ENCODE data around the gene CCDC97.

DNA sequence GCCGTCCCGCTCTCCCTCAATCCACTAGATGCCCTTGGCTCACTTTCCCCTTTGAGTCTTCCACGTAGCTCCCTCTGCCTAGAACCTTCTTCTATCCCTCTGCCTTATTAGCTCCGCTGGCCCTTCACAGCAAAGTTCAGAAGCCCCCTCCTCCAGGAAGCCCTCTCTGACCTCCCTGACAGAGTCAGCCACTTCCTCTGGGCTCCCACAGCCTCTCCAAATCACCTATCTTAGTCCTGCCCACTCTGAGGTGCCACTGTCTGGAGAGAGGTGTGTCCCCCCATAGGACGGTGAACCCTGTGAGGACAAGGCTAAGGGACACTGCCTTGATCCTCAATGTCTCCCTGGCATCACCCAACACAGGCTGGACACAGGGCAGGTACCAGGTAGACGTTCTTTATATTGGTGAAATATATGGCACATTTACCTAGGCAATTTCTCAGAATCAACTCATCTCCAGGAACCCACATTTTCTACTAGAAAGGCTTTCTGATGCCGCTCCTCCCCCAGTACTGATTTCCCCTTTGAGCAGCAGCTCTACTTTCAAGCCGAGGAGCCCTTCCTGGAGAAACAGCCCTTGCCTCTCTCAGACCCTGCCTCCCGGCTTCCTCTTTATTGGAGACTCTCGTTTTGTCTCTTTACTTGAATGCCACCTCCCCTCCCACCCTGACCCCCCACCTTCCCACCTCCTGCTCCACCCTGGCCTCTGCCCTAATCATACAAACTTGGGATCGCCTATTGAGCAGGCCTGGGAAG, 47.2 kb downstream of the CCDC97 start:
- TF ChIP-seq EZH2phosphoT487 (IDR thresholded peaks at IDR 0.05; ENCODE audit: borderline replicate concordance, low read depth, low read length) = no peak
- TF ChIP-seq, protein P1, sequence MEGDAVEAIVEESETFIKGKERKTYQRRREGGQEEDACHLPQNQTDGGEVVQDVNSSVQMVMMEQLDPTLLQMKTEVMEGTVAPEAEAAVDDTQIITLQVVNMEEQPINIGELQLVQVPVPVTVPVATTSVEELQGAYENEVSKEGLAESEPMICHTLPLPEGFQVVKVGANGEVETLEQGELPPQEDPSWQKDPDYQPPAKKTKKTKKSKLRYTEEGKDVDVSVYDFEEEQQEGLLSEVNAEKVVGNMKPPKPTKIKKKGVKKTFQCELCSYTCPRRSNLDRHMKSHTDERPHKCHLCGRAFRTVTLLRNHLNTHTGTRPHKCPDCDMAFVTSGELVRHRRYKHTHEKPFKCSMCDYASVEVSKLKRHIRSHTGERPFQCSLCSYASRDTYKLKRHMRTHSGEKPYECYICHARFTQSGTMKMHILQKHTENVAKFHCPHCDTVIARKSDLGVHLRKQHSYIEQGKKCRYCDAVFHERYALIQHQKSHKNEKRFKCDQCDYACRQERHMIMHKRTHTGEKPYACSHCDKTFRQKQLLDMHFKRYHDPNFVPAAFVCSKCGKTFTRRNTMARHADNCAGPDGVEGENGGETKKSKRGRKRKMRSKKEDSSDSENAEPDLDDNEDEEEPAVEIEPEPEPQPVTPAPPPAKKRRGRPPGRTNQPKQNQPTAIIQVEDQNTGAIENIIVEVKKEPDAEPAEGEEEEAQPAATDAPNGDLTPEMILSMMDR (conservative IDR thresholded peaks at IDR 0.05; ENCODE audit: low read length) = no peak
